ENCODE results near the gene VAMP5.

DNA sequence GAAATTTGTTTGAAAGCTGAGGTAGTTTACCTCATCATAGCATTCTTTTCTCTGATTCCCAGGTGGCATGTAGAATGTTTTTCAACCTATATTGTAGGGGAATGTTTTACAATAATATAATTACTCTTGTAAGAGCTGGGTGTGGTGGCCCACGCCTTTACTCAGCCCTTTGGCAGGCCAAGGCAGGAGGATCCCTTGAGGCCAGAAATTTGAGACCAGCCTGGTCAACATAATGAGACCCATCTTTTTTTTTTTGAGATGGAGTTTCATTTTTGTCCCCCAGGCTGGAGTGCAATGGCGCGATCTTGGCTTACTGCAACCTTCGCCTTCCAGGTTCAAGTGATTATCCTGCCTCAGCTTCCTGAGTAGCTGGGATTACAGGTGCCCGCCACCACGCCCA is 35.4 kb downstream of the VAMP5 start:
- TF ChIP-seq EP300 (IDR thresholded peaks at IDR 0.05) (no peak), POLR2A (IDR thresholded peaks at IDR 0.05) (no peak)
